Stimulated activated CD8-positive, alpha-beta memory T cell treated with anti-CD3 and anti-CD28 coated beads, Interleukin-7, amount 100 ng/mL, for 24 hours (primary cell): ENCODE data around the gene SUMO3.

Source experiments
- DNase-seq: peaks from one replicate; pipeline ENCODE4 v3.0.0-alpha.2; 2020; ENCODE audit warnings: low read depth

Gene SUMO3

DNA sequence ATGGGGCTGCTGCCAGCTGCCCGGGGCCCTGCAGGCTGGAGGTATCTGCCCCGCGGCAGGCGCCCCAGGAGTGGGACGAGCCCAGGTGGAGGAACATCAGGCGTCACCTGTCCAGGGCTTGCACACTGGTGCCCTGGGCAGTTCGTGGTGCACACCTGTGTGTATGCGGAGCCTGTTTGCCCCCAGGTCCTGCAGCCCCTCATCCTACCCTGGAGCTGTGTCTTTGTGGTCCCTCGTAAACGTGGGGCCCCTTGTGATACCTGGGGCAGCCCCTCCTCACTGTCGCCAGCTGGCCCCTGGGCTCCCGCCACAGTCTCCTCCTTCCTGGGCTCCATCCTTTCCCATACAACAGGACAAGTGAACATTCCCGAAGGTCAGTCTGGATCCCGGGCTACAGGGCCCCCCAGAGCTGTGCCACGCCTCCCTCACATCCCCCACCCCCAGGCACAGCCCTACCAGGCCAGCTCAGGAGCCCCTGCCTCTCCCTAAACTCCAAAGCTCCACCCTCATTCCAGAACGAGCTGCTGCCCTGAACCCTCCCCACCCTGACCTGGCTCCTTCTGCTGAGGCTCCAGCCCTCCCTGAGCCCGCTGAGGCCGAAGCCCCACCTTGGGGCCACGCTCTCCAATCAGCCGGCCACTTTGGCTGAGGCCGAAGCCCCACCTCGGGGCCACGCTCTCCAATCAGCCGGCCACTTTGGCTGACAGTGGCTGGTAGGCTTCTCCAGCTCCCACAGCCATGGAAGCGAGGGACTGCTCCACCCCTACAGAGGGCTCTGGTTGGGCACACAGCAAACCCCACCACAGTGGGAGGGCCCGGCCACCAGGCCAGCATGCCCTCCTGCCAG, 58.9 kb downstream of the SUMO3 start:
- no peak for DNase-seq

- no peak for DNase-seq
Measured at GRCh38 chr21:44758141-44758561, 59.7 kb downstream of the SUMO3 start.

DNA sequence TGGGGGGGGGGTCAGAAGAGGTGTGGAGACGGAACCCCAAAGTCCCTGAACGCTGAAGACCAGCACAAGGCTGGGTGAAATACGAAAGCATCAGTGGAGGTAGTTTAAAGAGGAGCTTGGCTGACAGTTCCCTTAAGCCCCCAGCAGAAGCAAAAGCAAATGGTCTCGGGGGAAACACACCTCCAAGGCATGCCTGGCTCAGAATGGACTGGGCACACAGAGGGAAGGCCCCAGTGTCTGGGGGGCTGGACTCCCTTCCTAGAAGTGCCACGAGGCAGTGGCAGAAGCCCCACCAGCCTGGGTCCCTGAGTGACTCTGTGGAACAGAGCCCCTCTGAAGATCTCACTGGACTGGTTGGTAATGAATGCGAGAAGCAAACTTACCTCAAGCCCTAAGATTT, 60.1 kb downstream of the SUMO3 start:
- no peak for DNase-seq

- DNase-seq = no peak
Measured at GRCh38 chr21:44756423-44757185, 61.3 kb downstream of the SUMO3 start.
